WTC11 (cell line): ENCODE measurements around the gene BUD13. TPM values are rescaled to one million over a fixed set of nuclear protein-coding genes. Genes with fewer than 3 reads are reported as not detected.

Experiments used
- ATAC-seq: fragments of 200-7000 bp; cut with Tn5 transposase; 2 replicates; pipeline ENCODE4 v1.10.0; 2021; ENCODE audit warnings: mild to moderate bottlenecking, moderate library complexity
- CTCF ChIA-PET: fragments of 300-600 bp; sonication (Branson Sonifier 250); formaldehyde crosslinking; loops from one replicate; lab custom pipeline; 2021; ENCODE audit warnings: antibody characterized with exemption; lab: Charles Lee
- POLR2A ChIA-PET: fragments of 350-600 bp; sonication (Branson Sonifier 250); formaldehyde crosslinking; loops from one replicate; lab custom pipeline; 2021; ENCODE audit warnings: antibody characterized with exemption; lab: Charles Lee
- DNase-seq: peaks from one replicate; pipeline ENCODE4 v3.0.0; 2021; ENCODE audit warnings: low spot score
- H3K27ac Mint-ChIP-seq: 2 replicates; pipeline ENCODE4 v1.8.0; 2021; ENCODE audit warnings: mixed read lengths
- H3K27me3 Mint-ChIP-seq: 2 replicates; pipeline ENCODE4 v1.8.0; 2021; ENCODE audit warnings: low read depth, mild to moderate bottlenecking, moderate library complexity, mixed read lengths
- H3K36me3 Mint-ChIP-seq: 2 replicates; pipeline ENCODE4 v1.8.0; 2021; ENCODE audit warnings: mixed read lengths
- H3K4me1 Mint-ChIP-seq: 2 replicates; pipeline ENCODE4 v1.8.0; 2022; ENCODE audit warnings: mixed read lengths
- H3K4me3 Mint-ChIP-seq: 2 replicates; pipeline ENCODE4 v1.8.0; 2021; ENCODE audit warnings: mild to moderate bottlenecking, moderate library complexity, mixed read lengths
- H3K9me3 Mint-ChIP-seq: 2 replicates; pipeline ENCODE4 v1.8.0; 2021; ENCODE audit warnings: mixed read lengths
- ATF1 ChIP-seq: sonication (generic); formaldehyde crosslinking; IDR thresholded peaks from 2 replicates; pipeline ENCODE4 v1.8.1; 2023; ENCODE audit warnings: mild to moderate bottlenecking, moderate library complexity, missing genetic modification reagents
- FOXJ3 ChIP-seq: sonication (generic); formaldehyde crosslinking; IDR thresholded peaks from 2 replicates; pipeline ENCODE4 v1.9.0; 2021; ENCODE audit warnings: missing genetic modification reagents, mild to moderate bottlenecking, borderline replicate concordance
- FOXK1 ChIP-seq: sonication (generic); formaldehyde crosslinking; IDR thresholded peaks from 2 replicates; pipeline ENCODE4 v1.8.0; 2022; ENCODE audit warnings: mild to moderate bottlenecking, moderate library complexity, missing genetic modification reagents
- GABPB1 ChIP-seq: sonication (generic); formaldehyde crosslinking; IDR thresholded peaks from 2 replicates; pipeline ENCODE4 v1.8.1; 2023; ENCODE audit warnings: mild to moderate bottlenecking, missing genetic modification reagents
- HMGA2 ChIP-seq: fragments of 250-450 bp; sonication (Bioruptor Pico); IDR thresholded peaks from 2 replicates; pipeline ENCODE4 v1.4.0; 2021; ENCODE audit warnings: mild to moderate bottlenecking, moderate library complexity
- IRF2 ChIP-seq: sonication (generic); formaldehyde crosslinking; IDR thresholded peaks from 2 replicates; pipeline ENCODE4 v1.8.0; 2022; ENCODE audit warnings: low read depth, missing genetic modification reagents, borderline replicate concordance
- NR2C2 ChIP-seq: sonication (generic); formaldehyde crosslinking; IDR thresholded peaks from 2 replicates; pipeline ENCODE4 v1.8.0; 2022; ENCODE audit warnings: mild to moderate bottlenecking, missing genetic modification reagents
- ZNF263 ChIP-seq: sonication (generic); formaldehyde crosslinking; IDR thresholded peaks from 2 replicates; pipeline ENCODE4 v1.8.1; 2022; ENCODE audit warnings: low read depth, mild to moderate bottlenecking, moderate library complexity, missing genetic modification reagents
- ZNF423 ChIP-seq: fragments of 250-450 bp; sonication (Bioruptor Pico); IDR thresholded peaks from 2 replicates; pipeline ENCODE4 v2.1.2; 2022; ENCODE audit warnings: mild to moderate bottlenecking, moderate library complexity
- total RNA-seq: library from RNA; stranded (reverse); gene quantifications from 3 replicates; pipeline ENCODE4 v1.2.3, GENCODE V29; 2021
- TF ChIP-seq, protein P1 (sequence below): fragments of 200-600 bp; IDR thresholded peaks from 2 replicates; pipeline ENCODE4 v1.8.0; 2022; ENCODE audit warnings: antibody characterized with exemption
- TF ChIP-seq, protein P2 (sequence below): sonication (generic); formaldehyde crosslinking; IDR thresholded peaks from 2 replicates; pipeline ENCODE4 v1.8.0; 2022; ENCODE audit warnings: missing genetic modification reagents
- TF ChIP-seq, protein P3 (sequence below): fragments of 250-450 bp; sonication (Bioruptor Pico); IDR thresholded peaks from 2 replicates; pipeline ENCODE4 v1.9.0; 2021; ENCODE audit warnings: mild to moderate bottlenecking
- TF ChIP-seq, protein P4 (sequence below): fragments of 250-450 bp; sonication (Bioruptor Pico); conservative IDR thresholded peaks from 2 replicates; pipeline ENCODE4 v1.9.0; 2021; ENCODE audit warnings: mild to moderate bottlenecking
- TF ChIP-seq, protein P5 (sequence below): sonication (generic); formaldehyde crosslinking; IDR thresholded peaks from 2 replicates; pipeline ENCODE4 v1.8.1; 2022; ENCODE audit warnings: mild to moderate bottlenecking, moderate library complexity, missing genetic modification reagents
- TF ChIP-seq, protein P6 (sequence below): sonication (generic); formaldehyde crosslinking; IDR thresholded peaks from 2 replicates; pipeline ENCODE4 v1.8.0; 2023; ENCODE audit warnings: missing genetic modification reagents
- TF ChIP-seq, protein P7 (sequence below): sonication (generic); formaldehyde crosslinking; IDR thresholded peaks from 2 replicates; pipeline ENCODE4 v1.8.1; 2022; ENCODE audit warnings: missing genetic modification reagents, borderline replicate concordance

Gene BUD13
- total RNA-seq, 1 experiment from 2014 or later = 20.7 TPM

DNA sequence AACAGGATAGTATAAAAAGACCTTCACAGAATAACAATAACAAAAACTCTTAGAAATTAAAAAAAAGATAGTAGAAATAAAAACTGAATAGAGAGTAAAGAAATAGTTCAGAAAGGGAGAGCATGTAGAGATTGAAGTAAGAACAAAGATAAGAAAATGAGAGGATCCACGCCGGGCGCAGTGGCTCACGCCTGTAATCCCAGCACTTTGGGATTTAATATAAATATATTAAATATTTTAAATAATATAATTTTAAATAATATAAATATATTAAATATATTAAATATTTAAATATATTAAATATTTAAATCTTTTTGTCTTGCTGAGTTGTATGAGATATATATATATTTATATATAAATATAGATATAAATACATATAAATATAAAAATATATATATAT, 39.3 kb upstream of the BUD13 start:
- Mint-ChIP-seq H3K4me3 (no peak overlapping the region), H3K9me3 (no peaks in the 10 kb centered on the region), H3K4me1 (no peaks in the 10 kb centered on the region), H3K36me3 (no peaks in the 10 kb centered on the region), H3K27ac (no peak overlapping the region), H3K27me3 (no peaks in the 10 kb centered on the region)
- ChIA-PET CTCF (no interaction called here), POLR2A (no interaction called here)
- ATAC-seq (no peak), DNase-seq (no peak)
- no peak for TF ChIP-seq NR2C2 (CRISPR knock-in tag)
- no peak for TF ChIP-seq FOXJ3 (CRISPR knock-in tag)
- peak; percentile 92; the same call in 1 of the 2 replicates for TF ChIP-seq HMGA2 (CRISPR knock-in tag)

DNA sequence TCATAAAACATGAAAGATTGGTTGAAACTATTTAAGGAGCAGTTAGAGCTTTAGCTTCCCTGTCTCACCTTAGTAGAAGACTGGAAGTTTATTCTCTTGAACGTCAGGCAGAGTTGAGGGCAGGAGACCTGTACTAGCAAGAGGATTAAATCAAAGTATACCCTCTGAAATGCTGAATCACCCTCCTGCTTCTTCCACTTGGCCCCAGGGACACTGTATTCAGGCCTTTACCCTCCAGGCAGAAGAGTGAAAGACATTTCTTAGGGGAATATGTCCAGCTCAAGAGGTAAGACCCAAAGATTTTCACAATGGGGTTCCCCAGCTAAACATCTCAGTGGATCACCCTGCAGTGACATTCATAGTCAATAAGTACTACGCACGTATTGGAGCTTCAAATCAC, 38.4 kb upstream of the BUD13 start:
- Mint-ChIP-seq H3K36me3 (no peaks in the 10 kb centered on the region), H3K27me3 (no peaks in the 10 kb centered on the region), H3K4me1 (no peaks in the 10 kb centered on the region), H3K27ac (no peak overlapping the region), H3K4me3 (no peak overlapping the region), H3K9me3 (no peaks in the 10 kb centered on the region)
- CTCF ChIA-PET = interaction anchor here (0.6 to 1.0 kb wide), 4 partner anchors 20 to 558 kb away, joined by 3 to 5 read pairs (median 4); partner anchors contain the start of gene APOA5
- TF ChIP-seq, protein P1, sequence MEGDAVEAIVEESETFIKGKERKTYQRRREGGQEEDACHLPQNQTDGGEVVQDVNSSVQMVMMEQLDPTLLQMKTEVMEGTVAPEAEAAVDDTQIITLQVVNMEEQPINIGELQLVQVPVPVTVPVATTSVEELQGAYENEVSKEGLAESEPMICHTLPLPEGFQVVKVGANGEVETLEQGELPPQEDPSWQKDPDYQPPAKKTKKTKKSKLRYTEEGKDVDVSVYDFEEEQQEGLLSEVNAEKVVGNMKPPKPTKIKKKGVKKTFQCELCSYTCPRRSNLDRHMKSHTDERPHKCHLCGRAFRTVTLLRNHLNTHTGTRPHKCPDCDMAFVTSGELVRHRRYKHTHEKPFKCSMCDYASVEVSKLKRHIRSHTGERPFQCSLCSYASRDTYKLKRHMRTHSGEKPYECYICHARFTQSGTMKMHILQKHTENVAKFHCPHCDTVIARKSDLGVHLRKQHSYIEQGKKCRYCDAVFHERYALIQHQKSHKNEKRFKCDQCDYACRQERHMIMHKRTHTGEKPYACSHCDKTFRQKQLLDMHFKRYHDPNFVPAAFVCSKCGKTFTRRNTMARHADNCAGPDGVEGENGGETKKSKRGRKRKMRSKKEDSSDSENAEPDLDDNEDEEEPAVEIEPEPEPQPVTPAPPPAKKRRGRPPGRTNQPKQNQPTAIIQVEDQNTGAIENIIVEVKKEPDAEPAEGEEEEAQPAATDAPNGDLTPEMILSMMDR = no peak
- TF ChIP-seq, protein P2, sequence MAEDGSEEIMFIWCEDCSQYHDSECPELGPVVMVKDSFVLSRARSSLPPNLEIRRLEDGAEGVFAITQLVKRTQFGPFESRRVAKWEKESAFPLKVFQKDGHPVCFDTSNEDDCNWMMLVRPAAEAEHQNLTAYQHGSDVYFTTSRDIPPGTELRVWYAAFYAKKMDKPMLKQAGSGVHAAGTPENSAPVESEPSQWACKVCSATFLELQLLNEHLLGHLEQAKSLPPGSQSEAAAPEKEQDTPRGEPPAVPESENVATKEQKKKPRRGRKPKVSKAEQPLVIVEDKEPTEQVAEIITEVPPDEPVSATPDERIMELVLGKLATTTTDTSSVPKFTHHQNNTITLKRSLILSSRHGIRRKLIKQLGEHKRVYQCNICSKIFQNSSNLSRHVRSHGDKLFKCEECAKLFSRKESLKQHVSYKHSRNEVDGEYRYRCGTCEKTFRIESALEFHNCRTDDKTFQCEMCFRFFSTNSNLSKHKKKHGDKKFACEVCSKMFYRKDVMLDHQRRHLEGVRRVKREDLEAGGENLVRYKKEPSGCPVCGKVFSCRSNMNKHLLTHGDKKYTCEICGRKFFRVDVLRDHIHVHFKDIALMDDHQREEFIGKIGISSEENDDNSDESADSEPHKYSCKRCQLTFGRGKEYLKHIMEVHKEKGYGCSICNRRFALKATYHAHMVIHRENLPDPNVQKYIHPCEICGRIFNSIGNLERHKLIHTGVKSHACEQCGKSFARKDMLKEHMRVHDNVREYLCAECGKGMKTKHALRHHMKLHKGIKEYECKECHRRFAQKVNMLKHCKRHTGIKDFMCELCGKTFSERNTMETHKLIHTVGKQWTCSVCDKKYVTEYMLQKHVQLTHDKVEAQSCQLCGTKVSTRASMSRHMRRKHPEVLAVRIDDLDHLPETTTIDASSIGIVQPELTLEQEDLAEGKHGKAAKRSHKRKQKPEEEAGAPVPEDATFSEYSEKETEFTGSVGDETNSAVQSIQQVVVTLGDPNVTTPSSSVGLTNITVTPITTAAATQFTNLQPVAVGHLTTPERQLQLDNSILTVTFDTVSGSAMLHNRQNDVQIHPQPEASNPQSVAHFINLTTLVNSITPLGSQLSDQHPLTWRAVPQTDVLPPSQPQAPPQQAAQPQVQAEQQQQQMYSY (CRISPR knock-in tag) = no peak
- TF ChIP-seq, protein P3, sequence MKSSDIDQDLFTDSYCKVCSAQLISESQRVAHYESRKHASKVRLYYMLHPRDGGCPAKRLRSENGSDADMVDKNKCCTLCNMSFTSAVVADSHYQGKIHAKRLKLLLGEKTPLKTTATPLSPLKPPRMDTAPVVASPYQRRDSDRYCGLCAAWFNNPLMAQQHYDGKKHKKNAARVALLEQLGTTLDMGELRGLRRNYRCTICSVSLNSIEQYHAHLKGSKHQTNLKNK = no peak
- TF ChIP-seq ZNF423 (CRISPR knock-in tag) = no peak
- no peak for TF ChIP-seq ZNF263
- TF ChIP-seq, protein P4, sequence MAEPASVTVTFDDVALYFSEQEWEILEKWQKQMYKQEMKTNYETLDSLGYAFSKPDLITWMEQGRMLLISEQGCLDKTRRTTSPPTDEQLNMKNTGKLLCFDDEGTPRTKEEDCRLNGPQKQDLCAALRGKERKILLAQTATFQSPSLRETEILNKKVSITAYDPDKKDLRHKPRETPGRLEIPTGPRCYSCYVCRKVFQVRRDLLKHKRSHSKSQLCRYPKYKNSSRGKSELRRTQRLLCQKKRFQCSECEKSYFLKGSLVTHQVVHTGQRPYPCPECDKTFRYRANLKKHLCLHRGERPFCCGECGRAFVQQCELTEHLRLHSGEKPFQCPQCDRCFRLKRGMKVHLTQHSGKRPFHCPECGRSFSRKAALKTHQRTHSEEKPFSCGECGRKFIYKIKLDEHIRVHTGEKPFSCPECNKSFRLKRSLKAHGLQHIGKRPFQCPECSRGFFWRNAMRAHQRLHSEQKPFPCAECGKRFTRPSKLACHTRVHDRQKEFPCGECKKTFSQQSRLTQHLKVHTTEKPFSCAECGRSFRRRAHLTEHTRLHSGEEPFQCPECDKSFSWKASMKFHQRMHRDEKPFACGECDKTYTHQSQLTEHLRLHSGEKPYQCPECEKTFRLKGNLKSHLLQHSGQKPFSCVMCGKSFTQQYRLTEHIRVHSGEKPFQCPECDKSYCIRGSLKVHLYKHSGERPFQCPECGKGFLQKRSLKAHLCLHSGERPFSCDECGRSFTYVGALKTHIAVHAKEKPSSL = no peak
- TF ChIP-seq, protein P5, sequence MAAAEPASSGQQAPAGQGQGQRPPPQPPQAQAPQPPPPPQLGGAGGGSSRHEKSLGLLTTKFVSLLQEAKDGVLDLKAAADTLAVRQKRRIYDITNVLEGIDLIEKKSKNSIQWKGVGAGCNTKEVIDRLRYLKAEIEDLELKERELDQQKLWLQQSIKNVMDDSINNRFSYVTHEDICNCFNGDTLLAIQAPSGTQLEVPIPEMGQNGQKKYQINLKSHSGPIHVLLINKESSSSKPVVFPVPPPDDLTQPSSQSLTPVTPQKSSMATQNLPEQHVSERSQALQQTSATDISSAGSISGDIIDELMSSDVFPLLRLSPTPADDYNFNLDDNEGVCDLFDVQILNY (CRISPR knock-in tag) = no peak
- no peak for ATAC-seq
- no peak for DNase-seq
- POLR2A ChIA-PET = no interaction called here

DNA sequence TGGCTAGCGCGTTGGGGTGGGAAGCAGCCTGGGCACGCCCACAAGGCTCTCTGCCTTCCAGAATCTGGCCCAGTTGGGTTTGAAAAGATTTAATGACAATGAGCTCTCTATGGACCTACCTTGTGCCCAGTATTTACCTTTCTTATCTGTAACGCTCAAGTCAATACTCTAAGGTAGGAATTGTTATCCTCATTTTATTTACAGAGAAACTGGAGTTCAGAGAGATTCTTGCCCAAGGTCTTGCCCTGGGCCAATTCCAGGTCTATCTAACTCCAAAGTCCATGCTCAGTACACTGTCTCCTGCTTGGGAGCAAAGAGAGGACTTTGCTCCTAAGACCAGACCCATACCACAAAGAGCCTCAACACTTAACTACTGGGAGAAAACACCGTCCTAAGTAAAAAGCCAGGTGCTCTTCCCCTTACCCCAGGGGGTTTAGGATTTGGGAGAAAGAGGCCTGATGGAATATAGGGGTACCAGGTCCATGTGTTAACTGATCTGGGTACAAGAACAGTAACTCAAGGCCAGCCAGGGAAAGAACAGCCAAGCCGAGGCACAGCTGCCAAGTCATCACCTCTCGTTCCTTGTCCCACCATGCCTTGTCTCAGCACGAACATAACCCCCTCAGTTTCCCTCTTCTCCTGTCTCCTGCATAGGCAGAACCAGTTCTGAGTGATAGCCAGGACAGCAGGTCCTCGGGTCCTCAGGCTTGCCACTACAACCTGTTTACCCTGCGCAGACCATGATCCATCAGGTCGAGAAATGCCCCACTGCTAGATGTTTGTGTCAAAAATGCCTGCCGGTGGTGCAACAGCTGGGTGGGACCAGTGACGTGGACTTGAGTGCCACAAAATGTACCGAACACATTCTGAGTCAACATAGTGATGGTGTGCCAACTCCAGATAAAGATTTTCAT, 35.7 kb upstream of the BUD13 start:
- POLR2A ChIA-PET = no interaction called here
- Mint-ChIP-seq H3K36me3 (no peaks in the 10 kb centered on the region), H3K9me3 (no peaks in the 10 kb centered on the region), H3K27me3 (no peaks in the 10 kb centered on the region), H3K4me1 (no peaks in the 10 kb centered on the region), H3K27ac (no peak overlapping the region), H3K4me3 (no peak overlapping the region)
- ATAC-seq = no peak
- DNase-seq = no peak
- CTCF ChIA-PET = no interaction called here
- TF ChIP-seq GABPB1 (CRISPR knock-in tag) (no peak; the same call in none of the 2 replicates), IRF2 (CRISPR knock-in tag) (no peak), ATF1 (CRISPR knock-in tag) (no peak), FOXK1 (no peak)
- TF ChIP-seq, protein P6, sequence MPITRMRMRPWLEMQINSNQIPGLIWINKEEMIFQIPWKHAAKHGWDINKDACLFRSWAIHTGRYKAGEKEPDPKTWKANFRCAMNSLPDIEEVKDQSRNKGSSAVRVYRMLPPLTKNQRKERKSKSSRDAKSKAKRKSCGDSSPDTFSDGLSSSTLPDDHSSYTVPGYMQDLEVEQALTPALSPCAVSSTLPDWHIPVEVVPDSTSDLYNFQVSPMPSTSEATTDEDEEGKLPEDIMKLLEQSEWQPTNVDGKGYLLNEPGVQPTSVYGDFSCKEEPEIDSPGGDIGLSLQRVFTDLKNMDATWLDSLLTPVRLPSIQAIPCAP = no peak
- TF ChIP-seq, protein P7, sequence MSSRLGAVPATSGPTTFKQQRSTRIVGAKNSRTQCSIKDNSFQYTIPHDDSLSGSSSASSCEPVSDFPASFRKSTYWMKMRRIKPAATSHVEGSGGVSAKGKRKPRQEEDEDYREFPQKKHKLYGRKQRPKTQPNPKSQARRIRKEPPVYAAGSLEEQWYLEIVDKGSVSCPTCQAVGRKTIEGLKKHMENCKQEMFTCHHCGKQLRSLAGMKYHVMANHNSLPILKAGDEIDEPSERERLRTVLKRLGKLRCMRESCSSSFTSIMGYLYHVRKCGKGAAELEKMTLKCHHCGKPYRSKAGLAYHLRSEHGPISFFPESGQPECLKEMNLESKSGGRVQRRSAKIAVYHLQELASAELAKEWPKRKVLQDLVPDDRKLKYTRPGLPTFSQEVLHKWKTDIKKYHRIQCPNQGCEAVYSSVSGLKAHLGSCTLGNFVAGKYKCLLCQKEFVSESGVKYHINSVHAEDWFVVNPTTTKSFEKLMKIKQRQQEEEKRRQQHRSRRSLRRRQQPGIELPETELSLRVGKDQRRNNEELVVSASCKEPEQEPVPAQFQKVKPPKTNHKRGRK (CRISPR knock-in tag) = no peak
